ENCODE measurements around the gene COL27A1.

- TF ChIP-seq, protein P1, sequence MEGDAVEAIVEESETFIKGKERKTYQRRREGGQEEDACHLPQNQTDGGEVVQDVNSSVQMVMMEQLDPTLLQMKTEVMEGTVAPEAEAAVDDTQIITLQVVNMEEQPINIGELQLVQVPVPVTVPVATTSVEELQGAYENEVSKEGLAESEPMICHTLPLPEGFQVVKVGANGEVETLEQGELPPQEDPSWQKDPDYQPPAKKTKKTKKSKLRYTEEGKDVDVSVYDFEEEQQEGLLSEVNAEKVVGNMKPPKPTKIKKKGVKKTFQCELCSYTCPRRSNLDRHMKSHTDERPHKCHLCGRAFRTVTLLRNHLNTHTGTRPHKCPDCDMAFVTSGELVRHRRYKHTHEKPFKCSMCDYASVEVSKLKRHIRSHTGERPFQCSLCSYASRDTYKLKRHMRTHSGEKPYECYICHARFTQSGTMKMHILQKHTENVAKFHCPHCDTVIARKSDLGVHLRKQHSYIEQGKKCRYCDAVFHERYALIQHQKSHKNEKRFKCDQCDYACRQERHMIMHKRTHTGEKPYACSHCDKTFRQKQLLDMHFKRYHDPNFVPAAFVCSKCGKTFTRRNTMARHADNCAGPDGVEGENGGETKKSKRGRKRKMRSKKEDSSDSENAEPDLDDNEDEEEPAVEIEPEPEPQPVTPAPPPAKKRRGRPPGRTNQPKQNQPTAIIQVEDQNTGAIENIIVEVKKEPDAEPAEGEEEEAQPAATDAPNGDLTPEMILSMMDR (IDR thresholded peaks at IDR 0.05; ENCODE audit: poor library complexity) = no peak
- TF ChIP-seq EZH2phosphoT487 (IDR thresholded peaks at IDR 0.05; ENCODE audit: low read depth, severe bottlenecking, unreplicated experiment) (no peak), EZH2 (IDR thresholded peaks at IDR 0.05; ENCODE audit: borderline replicate concordance) (no peak)
Measured at GRCh38 chr9:114351932-114352331, 196.6 kb downstream of the COL27A1 start.
